Endothelial cell of umbilical vein (primary cell): ENCODE results near the gene GPAM. TPM values are rescaled to one million over a fixed set of nuclear protein-coding genes. Genes with fewer than 3 reads are reported as not detected.

Source experiments
- BruUV-seq: library from RNA; stranded (reverse); fragments of 400-500 nt; replicated peaks from 2 replicates; lab custom pipeline; 2021; lab: Mats Ljungman, UMichigan
- CTCF ChIA-PET: fragments of 300-600, 350-600 bp; sonication (Branson Sonifier 250); formaldehyde crosslinking; loops from one replicate; lab custom pipeline; 2021; ENCODE audit warnings: antibody characterized with exemption, inconsistent platforms; lab: Charles Lee
- POLR2A ChIA-PET: fragments of 300-600, 350-600 bp; sonication (Branson Sonifier 250); formaldehyde crosslinking; loops from one replicate; lab custom pipeline; 2021; ENCODE audit warnings: antibody characterized with exemption, inconsistent platforms; lab: Charles Lee
- DNase-seq: peaks from one replicate; pipeline ENCODE4 v3.0.0-alpha.2; 2011; ENCODE audit warnings: low read depth, low spot score
- FAIRE-seq: peaks from 2 replicates; lab custom pipeline; 2011; peaks lifted over from hg19 to GRCh38; lab: Jason Lieb, UNC
- H2AFZ ChIP-seq: 2 replicates; pipeline ENCODE4 v1.6.0; 2012; ENCODE audit warnings: low read depth, low read length, control low read depth, inconsistent platforms
- H3K27ac ChIP-seq: 2 replicates; pipeline ENCODE4 v1.5.1; 2011; ENCODE audit warnings: low read depth, mild to moderate bottlenecking, control low read depth, low read length, moderate library complexity; ENCODE audit not compliant: insufficient read depth
- H3K27me3 ChIP-seq, 2 experiments: 2 replicates each; pipeline versions ENCODE4 v1.6.0 to v1.6.1; 2011; ENCODE audit warnings: low read length in 2 of 2, mixed read lengths in 1 of 2; ENCODE audit not compliant: control insufficient read depth in 2 of 2, insufficient read depth in 2 of 2
- H3K36me3 ChIP-seq, 2 experiments: 2 replicates in 1 of 2; 3 replicates in 1 of 2; pipeline ENCODE4 v1.5.1; 2011; ENCODE audit warnings: low read length in 2 of 2, mild to moderate bottlenecking in 1 of 2, moderate library complexity in 1 of 2; ENCODE audit not compliant: control insufficient read depth in 2 of 2, insufficient read depth in 2 of 2; ENCODE audit errors: extremely low read depth in 1 of 2
- H3K4me1 ChIP-seq: 3 replicates; pipeline ENCODE4 v1.5.1; 2011; ENCODE audit warnings: mild to moderate bottlenecking, low read length; ENCODE audit not compliant: control insufficient read depth, insufficient read depth; ENCODE audit errors: extremely low read depth
- H3K4me2 ChIP-seq: 2 replicates; pipeline ENCODE4 v1.6.1; 2011; ENCODE audit warnings: low read length, control low read depth, mixed read lengths; ENCODE audit not compliant: insufficient read depth
- H3K4me3 ChIP-seq, 3 experiments: fragments of 200-600 bp in 1 of 3; sonication (generic), shearing (Covaris generic) in 1 of 3; replicated peaks in 1 of 3; 2 replicates each; pipeline ENCODE4 v1.5.1; 2011 to 2016; ENCODE audit warnings: control low read depth in 3 of 3, low read length in 3 of 3, mild to moderate bottlenecking in 2 of 3, inconsistent platforms in 1 of 3, low read depth in 1 of 3, moderate library complexity in 1 of 3; ENCODE audit not compliant: insufficient read depth in 1 of 3
- H3K79me2 ChIP-seq: 2 replicates; pipeline ENCODE4 v1.6.0; 2012; ENCODE audit warnings: low read length, inconsistent platforms; ENCODE audit not compliant: control insufficient read depth, insufficient read depth
- H3K9ac ChIP-seq: replicated peaks from 2 replicates; pipeline ENCODE3; 2011; ENCODE audit warnings: low read length, control low read depth; ENCODE audit not compliant: insufficient read depth; ENCODE audit errors: extremely low read depth
- H3K9me1 ChIP-seq: replicated peaks from 3 replicates; pipeline ENCODE4 v1.6.0; 2011; ENCODE audit warnings: mild to moderate bottlenecking, low read length; ENCODE audit not compliant: control insufficient read depth, insufficient read depth; ENCODE audit errors: extremely low read depth
- H3K9me3 ChIP-seq: replicated peaks from 2 replicates; pipeline ENCODE4 v1.5.1; 2012; ENCODE audit warnings: low read length, inconsistent platforms; ENCODE audit not compliant: control insufficient read depth, insufficient read depth
- H4K20me1 ChIP-seq: replicated peaks from 2 replicates; pipeline ENCODE3; 2011; ENCODE audit warnings: mild to moderate bottlenecking, low read length; ENCODE audit not compliant: control insufficient read depth, insufficient read depth; ENCODE audit errors: extremely low read depth
- EZH2 ChIP-seq: IDR thresholded peaks from 2 replicates; pipeline ENCODE4 v1.6.1; 2012; ENCODE audit warnings: borderline replicate concordance, low read depth, mild to moderate bottlenecking, moderate library complexity, low read length, inconsistent platforms; ENCODE audit not compliant: severe bottlenecking
- FOS ChIP-seq: IDR thresholded peaks from 2 replicates; pipeline ENCODE4 v1.6.1; 2011; ENCODE audit warnings: mild to moderate bottlenecking, low read length, moderate library complexity, borderline replicate concordance; ENCODE audit not compliant: insufficient read depth
- GATA2 ChIP-seq: IDR thresholded peaks from 2 replicates; pipeline ENCODE4 v1.7.0; 2011; ENCODE audit warnings: low read depth, mild to moderate bottlenecking, moderate library complexity, mixed read lengths, low read length; ENCODE audit not compliant: insufficient read length, insufficient read depth
- JUN ChIP-seq: IDR thresholded peaks from 2 replicates; pipeline ENCODE4 v1.6.1; 2011; ENCODE audit warnings: borderline replicate concordance, low read depth; ENCODE audit not compliant: insufficient read length, insufficient read depth
- MAX ChIP-seq: IDR thresholded peaks from 2 replicates; pipeline ENCODE4 v1.6.1; 2011; ENCODE audit not compliant: insufficient read depth, insufficient read length
- MYC ChIP-seq: IDR thresholded peaks from one replicate; pipeline ENCODE4 v1.6.1; 2011; ENCODE audit warnings: mild to moderate bottlenecking, low read depth, low read length
- POLR2A ChIP-seq: IDR thresholded peaks from 2 replicates; pipeline ENCODE4 v1.6.1; 2012; ENCODE audit warnings: low read depth, mild to moderate bottlenecking, control low read depth, low read length
- POLR2AphosphoS5 ChIP-seq: IDR thresholded peaks from 2 replicates; pipeline ENCODE4 v1.6.1; 2012; ENCODE audit warnings: low read depth, mild to moderate bottlenecking, control low read depth, low read length, moderate library complexity; ENCODE audit not compliant: insufficient read depth
- dilution Hi-C: fragments of 300-500 bp; cut with MboI; formaldehyde crosslinking; loops from one replicate; pipeline ENCODE4 v1.15.0; 2019; ENCODE audit warnings: low sequenced_read_pairs; ENCODE audit not compliant: extremely low pct_ligation_motif_present
- intact Hi-C: fragments of 100-400 bp; cut with micrococcal nuclease; formaldehyde crosslinking; loops from one replicate; pipeline ENCODE4 v1.10.0; 2022
- polyA plus RNA-seq, 4 experiments: library from polyadenylated mRNA; depleted of rRNA in 3 of 4; stranded (reverse) in 3 of 4; unstranded in 1 of 4; fragments of >200 nt; gene quantifications; 2 replicates each; pipeline versions ENCODE4 v1.2.1 to v1.2.3, GENCODE V29; 2011 to 2012; ENCODE audit warnings: missing spikeins in 1 of 4
- total RNA-seq: library from RNA; stranded (reverse); gene quantifications from 2 replicates; pipeline ENCODE4 v1.2.3, GENCODE V29; 2021
- TF ChIP-seq, protein P1 (sequence below), 2 donors: IDR thresholded peaks; 1 replicate in 1 of 2; 2 replicates in 1 of 2; pipeline ENCODE4 v1.5.1; 2011; ENCODE audit warnings: low read length in 2 of 2, mild to moderate bottlenecking in 2 of 2, moderate library complexity in 2 of 2, control low read depth in 1 of 2, inconsistent platforms in 1 of 2, low read depth in 1 of 2; ENCODE audit not compliant: insufficient read depth in 1 of 2; ENCODE audit errors: extremely low read depth in 1 of 2

The GPAM gene
- total and polyA plus RNA-seq, 2 donors (not counting 3 experiments of a cell fraction or from before 2014, with no cell fraction given) = 3.4 to 9.7 TPM

DNA sequence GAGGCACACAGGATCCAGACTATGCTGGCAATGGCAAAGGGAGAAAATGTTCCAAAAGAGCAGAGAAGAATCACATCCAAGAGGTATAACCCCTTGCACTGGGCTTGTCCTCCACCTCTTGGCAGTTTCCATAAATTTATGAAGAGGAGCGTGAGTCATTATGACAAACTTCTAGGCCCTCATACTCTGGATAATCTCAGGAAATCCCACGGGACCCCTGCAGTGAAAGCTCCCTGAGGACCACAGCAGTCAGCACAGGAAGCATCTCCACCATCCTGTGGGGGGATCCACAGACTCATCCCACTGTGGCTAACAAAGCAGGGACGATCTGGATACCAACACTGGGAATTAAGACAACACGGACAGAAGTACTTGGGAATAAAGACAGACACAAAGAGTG, 30.3 kb upstream of the GPAM start:
- dilution Hi-C loops = no loop called here

More for the DNA sequence above, 30.3 kb upstream of the GPAM start:
- H3K27ac ChIP-seq = no peak overlapping the region
- H3K4me2 ChIP-seq = no peak overlapping the region
- TF ChIP-seq POLR2A (no peak), FOS (no peak), GATA2 (no peak), MYC (no peak), JUN (no peak), MAX (no peak), EZH2 (no peak), POLR2AphosphoS5 (no peak)
- TF ChIP-seq, protein P1, sequence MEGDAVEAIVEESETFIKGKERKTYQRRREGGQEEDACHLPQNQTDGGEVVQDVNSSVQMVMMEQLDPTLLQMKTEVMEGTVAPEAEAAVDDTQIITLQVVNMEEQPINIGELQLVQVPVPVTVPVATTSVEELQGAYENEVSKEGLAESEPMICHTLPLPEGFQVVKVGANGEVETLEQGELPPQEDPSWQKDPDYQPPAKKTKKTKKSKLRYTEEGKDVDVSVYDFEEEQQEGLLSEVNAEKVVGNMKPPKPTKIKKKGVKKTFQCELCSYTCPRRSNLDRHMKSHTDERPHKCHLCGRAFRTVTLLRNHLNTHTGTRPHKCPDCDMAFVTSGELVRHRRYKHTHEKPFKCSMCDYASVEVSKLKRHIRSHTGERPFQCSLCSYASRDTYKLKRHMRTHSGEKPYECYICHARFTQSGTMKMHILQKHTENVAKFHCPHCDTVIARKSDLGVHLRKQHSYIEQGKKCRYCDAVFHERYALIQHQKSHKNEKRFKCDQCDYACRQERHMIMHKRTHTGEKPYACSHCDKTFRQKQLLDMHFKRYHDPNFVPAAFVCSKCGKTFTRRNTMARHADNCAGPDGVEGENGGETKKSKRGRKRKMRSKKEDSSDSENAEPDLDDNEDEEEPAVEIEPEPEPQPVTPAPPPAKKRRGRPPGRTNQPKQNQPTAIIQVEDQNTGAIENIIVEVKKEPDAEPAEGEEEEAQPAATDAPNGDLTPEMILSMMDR (IDR thresholded peaks at IDR 0.05; ENCODE audit: extremely low read depth in 1 of 2, insufficient read depth in 1 of 2, low read depth in 1 of 2, low read length in 2 of 2) = no peak
- ChIA-PET CTCF (no interaction called here), POLR2A (no interaction called here)
- intact Hi-C loops = no loop called here
- FAIRE-seq = no peak
- DNase-seq = no peak
- no peaks in the 10 kb centered on the region for H3K27me3 ChIP-seq
- no peaks in the 10 kb centered on the region for H3K9me1 ChIP-seq
- H3K4me1 ChIP-seq = no peaks in the 10 kb centered on the region
- no peaks in the 10 kb centered on the region for H3K36me3 ChIP-seq
- H3K79me2 ChIP-seq = no peaks in the 10 kb centered on the region
- no peaks in the 10 kb centered on the region for H4K20me1 ChIP-seq
- H2AFZ ChIP-seq = no peak overlapping the region
- H3K4me3 ChIP-seq = no peak overlapping the region
- H3K9me3 ChIP-seq = no peaks in the 10 kb centered on the region
- no peak overlapping the region for H3K9ac ChIP-seq
- no TSS peak for BruUV-seq
